Immature natural killer cell (primary cell): ENCODE results near the gene GZMA. TPM values are rescaled to one million over a fixed set of nuclear protein-coding genes. Genes with fewer than 3 reads are reported as not detected.
"Not testable (repeated sequence)": the region's sequence is repeated elsewhere in the genome, so short reads cannot be mapped to it uniquely, and the experiment has no call there.

Source experiments
- DNase-seq, 3 donors: peaks; one replicate each; pipeline ENCODE4 v3.0.0; 2022; ENCODE audit warnings: mixed read lengths in 1 of 3
- H3K27ac Mint-ChIP-seq, 6 donors: one replicate each; pipeline ENCODE4 v1.8.0; 2020; ENCODE audit warnings: mixed read lengths in 6 of 6, mild to moderate bottlenecking in 5 of 6, inconsistent platforms in 4 of 6, moderate library complexity in 3 of 6
- H3K27me3 Mint-ChIP-seq, 3 donors: one replicate each; pipeline ENCODE4 v1.8.0; 2020 to 2021; ENCODE audit warnings: low read depth in 3 of 3, mild to moderate bottlenecking in 3 of 3, mixed read lengths in 3 of 3, moderate library complexity in 3 of 3, inconsistent platforms in 1 of 3
- H3K36me3 Mint-ChIP-seq, 3 donors: one replicate each; pipeline ENCODE4 v1.8.0; 2020; ENCODE audit warnings: mixed read lengths in 3 of 3, inconsistent platforms in 2 of 3, mild to moderate bottlenecking in 2 of 3
- H3K4me1 Mint-ChIP-seq, 2 donors: one replicate each; pipeline ENCODE4 v1.8.0; 2020; ENCODE audit warnings: inconsistent platforms in 2 of 2, mild to moderate bottlenecking in 2 of 2, mixed read lengths in 2 of 2, moderate library complexity in 1 of 2
- H3K4me3 Mint-ChIP-seq, 5 donors: one replicate each; pipeline ENCODE4 v1.8.0; 2020; ENCODE audit warnings: mild to moderate bottlenecking in 5 of 5, mixed read lengths in 5 of 5, inconsistent platforms in 3 of 5, moderate library complexity in 3 of 5
- H3K9me3 Mint-ChIP-seq, 6 donors: one replicate each; pipeline ENCODE4 v1.8.0; 2020; ENCODE audit warnings: mild to moderate bottlenecking in 6 of 6, mixed read lengths in 6 of 6, inconsistent platforms in 4 of 6, moderate library complexity in 3 of 6
- polyA plus RNA-seq, 3 donors: library from polyadenylated mRNA; unstranded; fragments of 300-500 nt; fragmentation: Illumina TruSeq; gene quantifications; one replicate each; pipeline ENCODE4 v1.2.3, GENCODE V29; 2021

GZMA gene
- 1,000 to 10,000 TPM; 2,482 to 3,629 (median 2,746) TPM for polyA plus RNA-seq

- Mint-ChIP-seq H3K27me3 (peaks cover 4 to 18% (median 4%) of the 10 kb centered on the region in 3 donors), H3K36me3 (peaks cover 22 to 32% (median 28%) of the 10 kb centered on the region in 3 donors), H3K27ac (peak within 1 kb of the TSS; percentile 80 to 98 (median 96)), H3K4me1 (peaks cover 75 to 80% of the 10 kb centered on the region in 2 donors), H3K4me3 (peak within 1 kb of the TSS; percentile 93 to 100 (median 97)), H3K9me3 (peaks cover 0 to 7% (median 3%) of the 10 kb centered on the region in 6 donors)
- peak; percentile 62 to 69 (median 65) for DNase-seq
Measured at GRCh38 chr5:55102348-55102747, at the start of gene GZMA. TSS of gene GZMA (plus strand) at chr5:55102646. CDS start at chr5:55102683, 37 bp downstream.

DNA sequence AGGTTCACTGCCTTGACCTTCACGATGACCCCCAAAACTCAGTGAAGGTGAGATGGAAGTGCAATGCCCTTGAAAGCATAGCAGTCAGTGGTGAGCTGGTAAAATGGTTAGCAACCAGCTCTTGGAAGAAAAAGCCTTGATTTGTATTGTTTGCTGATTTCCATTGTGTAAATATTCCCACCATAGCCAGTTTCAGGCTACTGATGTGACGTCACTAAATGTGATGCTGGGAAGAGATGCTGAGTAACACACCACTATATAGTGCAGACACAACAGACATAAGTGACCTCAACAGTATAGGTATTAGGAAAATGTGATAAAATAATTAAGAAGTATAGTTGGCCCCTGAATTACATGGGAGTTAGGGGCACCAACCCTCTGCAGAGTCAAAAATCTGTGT, 47.3 kb upstream of the GZMA start:
- DNase-seq: no peak
- Mint-ChIP-seq H3K4me3 (no peak overlapping the region), H3K27ac (no peak overlapping the region), H3K36me3 (peaks cover 23 to 29% (median 26%) of the 10 kb centered on the region in 3 donors), H3K9me3 (peaks cover 6 to 18% (median 9%) of the 10 kb centered on the region in 6 donors), H3K4me1 (peaks cover 7 to 15% of the 10 kb centered on the region in 2 donors), H3K27me3 (peaks cover 0 to 4% (median 0%) of the 10 kb centered on the region in 3 donors)

- Mint-ChIP-seq H3K9me3 (no peaks in the 10 kb centered on the region), H3K36me3 (peaks cover 0 to 10% (median 4%) of the 10 kb centered on the region in 3 donors), H3K27ac (peak overlapping the region; percentile 92 to 96 (median 94)), H3K27me3 (peaks cover 2 to 13% (median 6%) of the 10 kb centered on the region in 3 donors), H3K4me3 (peak overlapping the region; percentile 82 to 96 (median 91)), H3K4me1 (peaks cover 60 to 86% of the 10 kb centered on the region in 2 donors)
- DNase-seq: peak; percentile 74 to 78 (median 76)
Measured at GRCh38 chr5:55062039-55062779, 40.2 kb upstream of the GZMA start.

DNA sequence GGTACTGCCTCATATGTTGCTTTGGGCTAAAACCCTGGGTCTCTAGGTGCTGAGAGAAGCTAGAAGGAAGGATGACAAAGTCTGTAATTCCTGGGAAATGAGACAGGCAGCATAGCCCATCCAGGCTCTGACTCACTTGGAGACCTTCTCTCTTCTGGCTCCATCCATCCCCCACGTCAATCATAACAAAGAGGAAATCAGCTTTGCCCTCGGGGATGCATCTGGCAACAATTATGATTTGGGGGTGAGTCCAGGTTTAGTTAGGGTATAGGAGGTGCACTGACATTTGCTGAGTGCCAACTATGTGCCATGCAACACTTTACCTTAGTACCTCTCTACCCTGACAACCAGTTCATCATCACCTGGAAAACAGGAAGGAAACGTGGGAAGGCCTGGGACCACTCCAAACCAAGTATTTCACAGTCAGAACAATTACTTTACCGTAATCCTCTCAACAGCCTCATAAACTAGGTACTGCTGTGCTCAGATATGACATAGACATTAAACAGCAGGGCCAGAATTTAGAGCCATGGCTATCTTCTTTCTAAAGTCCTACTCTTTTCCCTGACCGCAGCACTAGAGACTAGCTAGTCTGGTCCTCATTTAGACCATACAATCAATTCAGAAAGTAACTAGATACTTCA, 39.1 kb upstream of the GZMA start:
- no peaks in the 10 kb centered on the region for H3K9me3 Mint-ChIP-seq
- H3K27ac Mint-ChIP-seq: peak overlapping the region; percentile 92 to 96 (median 94)

GRCh38 chr5:55063899-55064298, 38.5 kb upstream of the GZMA start:
- peaks cover 60 to 90% of the 10 kb centered on the region in 2 donors for H3K4me1 Mint-ChIP-seq
- peaks cover 2 to 13% (median 6%) of the 10 kb centered on the region in 3 donors for H3K27me3 Mint-ChIP-seq
- H3K36me3 Mint-ChIP-seq: no peaks in the 10 kb centered on the region
- no peak for DNase-seq
- peak overlapping the region; percentile 79 to 95 (median 93) for H3K27ac Mint-ChIP-seq
- no peaks in the 10 kb centered on the region for H3K9me3 Mint-ChIP-seq
- H3K4me3 Mint-ChIP-seq: peak overlapping the region in 4 of 5 donors; percentile 42 to 65 (median 54)

More for the DNA sequence above, 39.1 kb upstream of the GZMA start:
- H3K36me3 Mint-ChIP-seq: peaks cover 0 to 4% (median 3%) of the 10 kb centered on the region in 3 donors
- peaks cover 60 to 90% of the 10 kb centered on the region in 2 donors for H3K4me1 Mint-ChIP-seq
- H3K4me3 Mint-ChIP-seq: peak overlapping the region; percentile 82 to 96 (median 91)
- peaks cover 2 to 13% (median 6%) of the 10 kb centered on the region in 3 donors for H3K27me3 Mint-ChIP-seq
- DNase-seq: no peak

- peaks cover 66 to 94% of the 10 kb centered on the region in 2 donors for H3K4me1 Mint-ChIP-seq
- H3K4me3 Mint-ChIP-seq: peak overlapping the region in 3 of 5 donors; percentile 2 to 45 (median 6)
- H3K9me3 Mint-ChIP-seq: no peaks in the 10 kb centered on the region
- H3K27me3 Mint-ChIP-seq: peaks cover 2 to 13% (median 6%) of the 10 kb centered on the region in 3 donors
- H3K27ac Mint-ChIP-seq: peak overlapping the region in 5 of 6 donors; percentile 92 to 95 (median 93)
- peak; percentile 51 to 64 (median 62) for DNase-seq
- H3K36me3 Mint-ChIP-seq: no peaks in the 10 kb centered on the region
Measured at GRCh38 chr5:55064523-55064922, 37.9 kb upstream of the GZMA start.

GRCh38 chr5:55066277-55066676, 36.2 kb upstream of the GZMA start:
- Mint-ChIP-seq H3K36me3 (no peaks in the 10 kb centered on the region), H3K4me1 (peaks cover 70 to 92% of the 10 kb centered on the region in 2 donors), H3K4me3 (no peak overlapping the region), H3K9me3 (no peaks in the 10 kb centered on the region), H3K27me3 (peaks cover 2 to 13% (median 6%) of the 10 kb centered on the region in 3 donors), H3K27ac (peak overlapping the region in 5 of 6 donors; percentile 24 to 93 (median 53))
- DNase-seq: no peak

DNA sequence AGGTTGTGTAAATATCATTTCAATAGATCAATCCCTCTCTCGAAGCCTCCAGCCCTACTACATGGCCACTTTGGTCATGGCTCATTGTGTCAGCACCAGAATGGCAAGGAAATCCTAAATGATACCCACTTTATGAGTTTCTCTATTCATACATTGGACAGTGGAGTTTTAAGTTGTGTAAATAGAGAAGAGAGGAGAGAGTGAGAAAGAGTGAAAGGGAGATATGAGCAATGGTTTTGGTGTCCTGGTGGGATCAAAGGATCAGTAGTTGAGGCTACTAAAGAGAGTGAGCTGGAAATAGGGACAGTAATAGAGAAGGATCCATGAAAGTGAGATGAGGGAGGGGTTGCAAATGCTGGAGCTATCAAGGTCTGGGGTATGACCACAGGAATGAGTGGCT, 31.5 kb upstream of the GZMA start:
- H3K36me3 Mint-ChIP-seq: no peaks in the 10 kb centered on the region
- H3K4me1 Mint-ChIP-seq: peaks cover 61 to 80% of the 10 kb centered on the region in 2 donors
- peak overlapping the region in 4 of 6 donors; percentile 9 to 91 (median 54) for H3K27ac Mint-ChIP-seq
- peak overlapping the region in 3 of 5 donors; percentile 32 to 46 (median 44) for H3K4me3 Mint-ChIP-seq
- DNase-seq: no peak
- peaks cover 0 to 10% (median 0%) of the 10 kb centered on the region in 3 donors for H3K27me3 Mint-ChIP-seq
- no peaks in the 10 kb centered on the region for H3K9me3 Mint-ChIP-seq

DNA sequence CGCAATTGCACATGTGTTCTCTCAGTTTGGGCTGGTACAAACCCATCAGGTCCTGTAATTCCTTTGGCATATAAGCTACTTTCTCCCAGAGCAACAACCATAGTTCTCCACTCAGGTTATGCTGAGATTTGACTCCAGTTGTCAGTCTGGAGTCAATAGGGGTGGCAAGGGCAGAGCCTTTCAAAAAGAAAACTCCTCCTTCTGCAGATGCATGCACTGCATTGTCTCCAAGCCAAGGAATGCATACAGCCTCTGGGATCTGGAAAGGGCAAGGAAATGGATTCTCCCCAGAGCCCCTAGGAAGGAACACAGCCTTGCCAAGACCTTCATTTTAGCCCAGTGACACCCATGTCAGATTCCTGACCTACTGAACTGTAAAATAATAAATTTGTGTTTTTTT, 31.0 kb upstream of the GZMA start:
- Mint-ChIP-seq H3K27ac (peak overlapping the region in 3 of 6 donors; percentile 5 to 91 (median 10)), H3K36me3 (no peaks in the 10 kb centered on the region), H3K9me3 (no peaks in the 10 kb centered on the region), H3K4me3 (peak overlapping the region in 2 of 5 donors; percentile 32 to 44), H3K27me3 (peaks cover 0 to 8% (median 0%) of the 10 kb centered on the region in 3 donors), H3K4me1 (peaks cover 59 to 75% of the 10 kb centered on the region in 2 donors)
- DNase-seq: no peak

DNA sequence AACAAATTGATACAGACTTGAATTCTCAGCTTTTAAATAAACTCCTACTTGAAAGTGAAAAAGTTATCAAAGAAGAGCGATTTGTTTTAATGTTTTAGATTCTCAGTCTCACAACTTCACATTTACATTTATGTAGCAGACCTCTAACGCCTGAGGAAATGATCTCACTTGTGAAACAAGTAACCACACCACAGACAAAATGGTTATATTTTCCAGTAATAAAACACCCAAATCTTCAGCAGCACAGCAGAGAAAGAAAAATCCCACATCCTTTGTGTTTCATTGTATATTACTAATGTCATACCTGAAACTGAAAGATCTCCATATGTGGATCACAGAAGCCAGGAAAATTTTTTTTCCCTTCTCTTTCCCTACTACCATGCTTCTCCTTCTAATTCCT, 29.8 kb upstream of the GZMA start:
- Mint-ChIP-seq H3K27ac (peak overlapping the region; percentile 74 to 93 (median 84)), H3K9me3 (no peaks in the 10 kb centered on the region), H3K4me3 (peak overlapping the region; percentile 54 to 80 (median 71)), H3K36me3 (peaks cover 0 to 4% (median 0%) of the 10 kb centered on the region in 3 donors), H3K27me3 (peaks cover 0 to 7% (median 0%) of the 10 kb centered on the region in 3 donors), H3K4me1 (peaks cover 53 to 64% of the 10 kb centered on the region in 2 donors)
- peak; percentile 65 to 69 (median 66) for DNase-seq

DNA sequence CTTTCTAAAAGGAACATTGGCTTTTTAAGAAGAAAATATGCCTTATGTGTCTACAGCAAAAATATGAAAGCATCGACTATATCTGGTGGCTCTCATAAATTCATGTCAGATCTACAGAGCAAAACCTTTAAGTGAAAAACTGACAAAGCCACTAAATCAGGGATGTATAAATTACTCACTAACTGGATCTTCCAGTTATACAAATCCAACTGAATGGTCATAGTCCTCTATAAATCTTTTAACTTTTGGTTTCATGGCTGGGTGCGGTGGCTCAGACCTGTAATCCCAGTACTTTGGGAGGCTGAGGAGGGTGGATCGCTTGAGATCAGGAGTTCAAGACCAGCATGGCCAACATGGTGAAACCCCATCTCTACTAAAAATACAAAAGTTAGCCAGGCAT, 29.2 kb upstream of the GZMA start:
- DNase-seq: no peak
- Mint-ChIP-seq H3K27ac (peak overlapping the region; percentile 74 to 93 (median 84)), H3K4me1 (peaks cover 53 to 63% of the 10 kb centered on the region in 2 donors), H3K9me3 (peaks cover 0 to 2% (median 0%) of the 10 kb centered on the region in 6 donors), H3K4me3 (peak overlapping the region; percentile 54 to 80 (median 71)), H3K27me3 (peaks cover 0 to 7% (median 0%) of the 10 kb centered on the region in 3 donors), H3K36me3 (peaks cover 0 to 4% (median 0%) of the 10 kb centered on the region in 3 donors)

DNA sequence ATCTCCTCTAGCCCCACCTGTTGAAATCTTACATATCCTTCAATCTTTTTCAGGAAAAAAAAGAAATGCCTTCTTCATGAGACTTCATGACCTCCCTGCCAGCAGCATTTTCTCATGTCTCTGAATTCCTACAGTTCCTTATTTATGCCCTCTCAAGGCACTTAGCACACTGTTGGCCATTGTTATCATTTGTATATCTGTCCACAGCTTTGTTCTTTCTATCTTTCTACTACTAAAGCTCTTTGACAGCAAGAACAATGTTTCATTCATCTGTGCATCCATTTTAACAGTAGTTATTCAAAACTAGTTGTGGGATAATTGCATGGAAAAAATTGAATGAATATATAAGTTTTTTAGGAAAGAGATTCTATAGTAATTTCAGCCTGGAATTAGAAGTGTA, 20.9 kb upstream of the GZMA start:
- H3K4me1 Mint-ChIP-seq: peaks cover 8 to 20% of the 10 kb centered on the region in 2 donors
- H3K9me3 Mint-ChIP-seq: peaks cover 0 to 2% (median 0%) of the 10 kb centered on the region in 6 donors
- peak overlapping the region in 1 of 6 donors; percentile 4 for H3K27ac Mint-ChIP-seq
- peaks cover 0 to 16% (median 9%) of the 10 kb centered on the region in 3 donors for H3K36me3 Mint-ChIP-seq
- H3K4me3 Mint-ChIP-seq: no peak overlapping the region
- peaks cover 0 to under 1% (median under 1%) of the 10 kb centered on the region in 3 donors for H3K27me3 Mint-ChIP-seq
- no peak for DNase-seq

GRCh38 chr5:55089301-55089700, 13.1 kb upstream of the GZMA start:
- H3K27ac Mint-ChIP-seq, DNase-seq, H3K9me3 Mint-ChIP-seq, H3K36me3 Mint-ChIP-seq, H3K4me3 Mint-ChIP-seq, H3K27me3 Mint-ChIP-seq: not testable (repeated sequence)
- H3K4me1 Mint-ChIP-seq: peaks cover 14 to 21% of the 10 kb centered on the region in 2 donors
